ENCODE data around the gene ANO7. TPM values are rescaled to one million over a fixed set of nuclear protein-coding genes. Genes with fewer than 3 reads are reported as not detected.

Gene ANO7
- total RNA-seq, 1 donor from 2014 or later: 16.1 TPM

- H3K4me1 Mint-ChIP-seq (ENCODE audit: unreplicated experiment): no peaks in the 10 kb centered on the region
- H3K27me3 Mint-ChIP-seq (ENCODE audit: unreplicated experiment): no peaks in the 10 kb centered on the region
- no peak overlapping the region for H3K27ac Mint-ChIP-seq (ENCODE audit: unreplicated experiment)
- H3K9me3 Mint-ChIP-seq (ENCODE audit: unreplicated experiment): no peaks in the 10 kb centered on the region
- TF ChIP-seq CTCF (IDR thresholded peaks at IDR 0.05; ENCODE audit: unreplicated experiment): no peak
- DNase-seq (ENCODE audit: low spot score): no peak
- H3K4me3 Mint-ChIP-seq (ENCODE audit: unreplicated experiment): peak overlapping the region; percentile 65
- H3K36me3 Mint-ChIP-seq (ENCODE audit: low read depth, unreplicated experiment): peaks cover 29% of the 10 kb centered on the region
These were observed 73.2 kb downstream of the ANO7 start for GRCh38 chr2:241261628-241262027.

GRCh38 chr2:241263061-241263460 lies 74.6 kb downstream of the ANO7 start:
- no peak overlapping the region for H3K27ac Mint-ChIP-seq (ENCODE audit: unreplicated experiment)
- TF ChIP-seq CTCF (IDR thresholded peaks at IDR 0.05; ENCODE audit: unreplicated experiment): no peak
- DNase-seq (ENCODE audit: low spot score): no peak
- H3K9me3 Mint-ChIP-seq (ENCODE audit: unreplicated experiment): no peaks in the 10 kb centered on the region
- H3K4me1 Mint-ChIP-seq (ENCODE audit: unreplicated experiment): no peaks in the 10 kb centered on the region
- peaks cover 37% of the 10 kb centered on the region for H3K36me3 Mint-ChIP-seq (ENCODE audit: low read depth, unreplicated experiment)
- no peaks in the 10 kb centered on the region for H3K27me3 Mint-ChIP-seq (ENCODE audit: unreplicated experiment)
- H3K4me3 Mint-ChIP-seq (ENCODE audit: unreplicated experiment): peak overlapping the region; percentile 59

- TF ChIP-seq CTCF (IDR thresholded peaks at IDR 0.05; ENCODE audit: unreplicated experiment): no peak
- peaks cover 2% of the 10 kb centered on the region for H3K27me3 Mint-ChIP-seq (ENCODE audit: unreplicated experiment)
- peaks cover 3% of the 10 kb centered on the region for H3K4me1 Mint-ChIP-seq (ENCODE audit: unreplicated experiment)
- DNase-seq (ENCODE audit: low spot score): no peak
- H3K9me3 Mint-ChIP-seq (ENCODE audit: unreplicated experiment): no peaks in the 10 kb centered on the region
- H3K36me3 Mint-ChIP-seq (ENCODE audit: low read depth, unreplicated experiment): peaks cover 39% of the 10 kb centered on the region
- H3K27ac Mint-ChIP-seq (ENCODE audit: unreplicated experiment): no peak overlapping the region
- H3K4me3 Mint-ChIP-seq (ENCODE audit: unreplicated experiment): no peak overlapping the region
These were observed 77.0 kb downstream of the ANO7 start for GRCh38 chr2:241265506-241265905.

- Mint-ChIP-seq H3K4me1 (ENCODE audit: unreplicated experiment) (peaks cover 12% of the 10 kb centered on the region), H3K36me3 (ENCODE audit: low read depth, unreplicated experiment) (peaks cover 37% of the 10 kb centered on the region), H3K9me3 (ENCODE audit: unreplicated experiment) (no peaks in the 10 kb centered on the region), H3K27ac (ENCODE audit: unreplicated experiment) (no peak overlapping the region), H3K27me3 (ENCODE audit: unreplicated experiment) (peaks cover 5% of the 10 kb centered on the region), H3K4me3 (ENCODE audit: unreplicated experiment) (peak overlapping the region; percentile 62)
- no peak for DNase-seq (ENCODE audit: low spot score)
- no peak for TF ChIP-seq CTCF (IDR thresholded peaks at IDR 0.05; ENCODE audit: unreplicated experiment)
These were observed 79.0 kb downstream of the ANO7 start for GRCh38 chr2:241267249-241268067.

- peaks cover 29% of the 10 kb centered on the region for H3K36me3 Mint-ChIP-seq (ENCODE audit: low read depth, unreplicated experiment)
- no peak overlapping the region for H3K27ac Mint-ChIP-seq (ENCODE audit: unreplicated experiment)
- TF ChIP-seq CTCF (IDR thresholded peaks at IDR 0.05; ENCODE audit: unreplicated experiment): no peak
- peaks cover 5% of the 10 kb centered on the region for H3K27me3 Mint-ChIP-seq (ENCODE audit: unreplicated experiment)
- H3K9me3 Mint-ChIP-seq (ENCODE audit: unreplicated experiment): no peaks in the 10 kb centered on the region
- H3K4me1 Mint-ChIP-seq (ENCODE audit: unreplicated experiment): peaks cover 14% of the 10 kb centered on the region
- DNase-seq (ENCODE audit: low spot score): no peak
- H3K4me3 Mint-ChIP-seq (ENCODE audit: unreplicated experiment): peak overlapping the region; percentile 24
These were observed 79.8 kb downstream of the ANO7 start for GRCh38 chr2:241268306-241268705.
